Islet of Langerhans (tissue), 1 donor: ENCODE measurements around the gene TOMM20.

Experiments
- FAIRE-seq: peaks from one replicate; lab custom pipeline; 2011; peaks lifted over from hg19 to GRCh38; lab: Jason Lieb, UNC

The TOMM20 gene

DNA sequence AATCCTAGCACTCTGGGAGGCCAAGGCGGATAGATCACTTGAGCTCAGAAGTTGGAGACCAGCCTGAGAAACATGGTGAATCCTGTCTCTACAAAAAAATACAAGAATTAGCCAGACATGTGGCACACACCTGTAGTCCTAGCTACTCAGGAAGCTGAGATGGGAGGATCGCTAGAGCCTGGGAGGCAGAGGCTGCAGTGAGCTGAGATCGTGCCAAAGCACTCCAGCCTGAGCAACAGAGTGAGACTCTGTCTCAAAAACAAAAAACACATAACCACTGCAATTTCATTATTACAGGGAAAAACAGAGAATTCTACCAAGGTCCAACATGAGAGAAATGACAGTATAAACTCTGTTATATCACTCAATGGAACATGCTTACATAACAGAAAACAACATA is 4.4 kb upstream of the TOMM20 start:
- no peak for FAIRE-seq

DNA sequence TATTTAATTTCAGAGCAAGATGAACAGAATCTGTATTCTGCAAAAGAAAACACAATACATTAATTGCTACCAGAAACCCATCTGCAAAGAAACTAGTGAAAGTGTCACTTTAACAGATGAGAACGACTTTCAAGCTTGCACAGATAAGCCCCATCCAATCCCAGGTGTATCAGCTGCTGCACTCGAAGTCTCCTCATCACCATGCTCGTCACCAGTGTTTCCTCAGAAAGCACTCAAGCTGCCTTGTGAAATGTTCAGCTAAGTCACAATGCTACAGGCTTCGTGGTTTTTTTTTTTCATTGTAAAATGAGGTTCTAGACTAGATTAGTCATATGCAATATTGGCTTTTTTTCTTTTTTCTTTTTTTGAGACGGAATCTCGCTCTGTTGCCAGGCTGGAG is 3.3 kb upstream of the TOMM20 start:
- no peak for FAIRE-seq

DNA sequence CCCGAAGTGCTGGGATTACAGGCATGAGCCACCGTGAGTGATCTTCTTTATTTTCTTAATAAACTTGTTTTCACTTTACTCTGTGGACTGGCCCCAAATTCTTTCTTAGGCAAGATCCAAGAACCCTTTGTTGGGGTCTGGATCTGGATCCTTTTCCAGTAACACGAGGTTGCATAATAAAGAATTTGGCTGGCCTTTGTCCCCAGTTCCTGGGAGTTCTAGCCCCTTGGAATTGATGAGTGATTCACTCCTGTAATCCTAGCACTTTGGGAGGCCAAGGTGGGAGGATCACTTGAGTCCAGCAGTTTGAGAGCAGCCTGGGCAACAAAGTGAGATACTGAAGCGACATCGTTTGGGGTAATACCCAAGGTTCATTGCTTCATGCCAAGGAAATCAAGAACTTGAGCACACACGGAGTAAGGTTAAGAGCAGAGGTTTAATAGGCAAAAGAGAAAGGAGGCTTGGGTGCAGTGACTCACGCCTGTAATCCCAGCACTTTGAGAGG is 2.2 kb upstream of the TOMM20 start:
- FAIRE-seq: no peak

DNA sequence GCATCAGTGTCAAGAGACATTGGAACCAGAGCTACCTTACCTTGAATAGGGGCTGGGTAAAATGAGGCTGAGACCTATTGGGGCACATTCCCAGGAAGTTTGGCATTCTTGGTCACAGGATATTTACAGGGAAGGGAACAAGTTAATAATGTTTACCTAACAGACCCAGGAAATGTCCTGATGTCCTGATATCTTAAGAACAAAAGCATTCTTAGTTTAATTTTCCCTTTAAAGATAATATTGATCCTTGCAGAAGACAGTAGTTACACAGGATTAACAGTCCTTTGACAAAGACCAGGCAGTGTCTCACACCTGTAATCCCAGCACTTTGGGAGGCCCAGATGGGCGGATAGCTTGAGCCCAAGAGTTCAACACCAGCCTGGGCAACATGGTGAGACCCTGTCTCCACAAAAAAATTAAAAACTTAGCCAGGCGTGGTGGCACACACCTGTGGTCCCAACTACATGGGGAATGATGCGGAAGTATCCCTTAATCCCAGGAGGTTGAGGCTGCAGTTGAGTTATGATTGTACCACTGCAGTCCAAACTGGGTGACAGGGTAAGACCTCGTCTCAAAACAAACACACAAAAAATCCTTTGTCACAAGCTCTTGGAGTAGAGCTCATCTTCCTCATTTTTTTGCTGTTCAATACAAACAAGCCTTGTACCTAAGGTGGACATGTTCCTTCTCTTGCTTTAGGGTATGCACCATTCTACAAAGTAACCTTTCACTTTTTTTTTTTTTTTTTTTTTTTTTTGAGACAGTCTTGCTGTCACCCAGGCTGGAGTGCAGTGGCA is 1.3 kb upstream of the TOMM20 start:
- no peak for FAIRE-seq

DNA sequence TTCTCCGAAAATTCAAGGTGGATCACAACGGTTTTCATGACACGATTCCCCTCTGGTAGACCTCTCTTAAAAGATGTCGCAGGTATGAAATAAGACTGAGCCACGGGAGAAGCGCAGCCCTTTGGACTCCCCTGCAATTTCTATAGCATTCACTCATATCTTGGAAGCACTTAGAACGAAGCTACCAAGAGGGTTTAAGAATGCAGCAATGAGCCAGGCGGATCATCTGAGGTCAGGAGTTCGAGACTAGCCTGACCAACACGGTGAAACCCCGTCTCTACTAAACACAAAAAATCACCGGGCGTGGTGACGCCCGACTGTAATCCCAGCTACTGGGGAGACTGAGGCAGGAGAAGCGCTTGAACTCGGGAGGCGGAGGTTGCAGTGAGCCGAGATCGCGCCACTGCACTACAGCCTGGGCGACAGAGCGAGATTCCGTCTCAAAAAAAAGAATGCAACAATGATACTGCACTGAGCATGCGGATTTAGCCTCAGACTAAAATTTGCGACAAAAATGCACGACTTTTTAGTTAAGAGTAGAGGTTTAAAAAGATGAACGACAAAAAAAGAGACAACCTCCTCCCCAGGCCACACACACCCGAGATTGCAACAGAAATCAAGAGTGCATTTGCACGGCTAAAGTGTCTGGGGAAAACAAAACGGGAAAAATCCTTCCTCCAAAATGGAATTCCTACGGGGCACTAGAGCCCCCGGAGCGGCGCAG is 743 bp downstream of the TOMM20 start:
- no peak for FAIRE-seq

DNA sequence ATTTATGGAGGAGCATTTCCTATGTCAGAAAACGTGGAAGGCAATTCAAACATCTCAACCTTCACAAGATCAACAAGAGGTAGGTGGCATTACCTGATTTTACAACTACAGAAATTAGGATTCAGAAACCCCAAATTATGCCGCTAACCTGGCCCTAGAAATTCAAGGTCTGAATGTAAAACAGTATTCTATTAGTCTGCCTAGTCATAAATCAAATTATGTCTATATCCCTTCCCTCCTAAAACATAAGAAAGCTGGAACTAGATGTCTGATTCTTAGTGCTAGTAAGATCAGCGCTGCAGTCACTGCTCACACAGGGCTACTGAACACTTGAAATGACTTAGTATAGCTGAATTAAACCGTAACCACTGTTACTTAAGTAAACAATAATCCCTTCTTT is 1.4 kb downstream of the TOMM20 start:
- no peak for FAIRE-seq

DNA sequence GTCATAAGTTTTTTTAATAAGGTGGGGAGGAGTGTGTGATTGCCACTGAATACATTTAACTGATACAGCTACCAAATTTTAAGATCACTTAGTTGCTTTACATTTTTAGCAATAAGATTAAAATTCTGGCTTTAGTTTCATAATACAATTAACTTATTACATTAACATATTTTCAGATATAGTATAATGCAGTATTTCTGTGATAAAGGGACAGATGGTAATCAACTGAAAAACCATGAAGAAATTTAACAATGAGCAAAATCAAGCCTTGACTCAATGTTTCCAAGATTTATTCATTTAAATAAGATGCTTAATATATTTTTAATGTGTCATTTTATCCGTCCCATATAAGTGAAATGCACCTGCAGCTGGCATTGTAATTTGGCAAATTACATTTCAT is 4.0 kb downstream of the TOMM20 start:
- FAIRE-seq: no peak

DNA sequence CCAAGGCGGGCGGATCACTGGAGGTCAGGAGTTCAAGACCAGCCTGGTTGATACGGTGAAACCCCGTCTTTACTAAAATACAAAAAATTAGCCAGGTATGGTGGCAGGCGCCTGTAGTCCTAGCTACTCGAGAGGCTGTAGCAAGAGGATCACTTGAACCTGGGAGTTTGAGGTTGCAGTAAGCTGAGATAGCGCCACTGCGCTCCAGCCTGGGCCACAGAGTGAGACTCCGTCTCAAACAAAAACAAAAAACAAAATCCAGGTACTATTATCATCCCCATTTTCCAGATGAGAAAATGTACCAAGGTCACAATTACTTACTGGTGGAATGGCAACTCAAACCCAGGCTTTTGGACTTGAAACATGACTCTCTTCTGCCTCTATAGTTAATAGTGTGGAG is 4.5 kb downstream of the TOMM20 start:
- no peak for FAIRE-seq

DNA sequence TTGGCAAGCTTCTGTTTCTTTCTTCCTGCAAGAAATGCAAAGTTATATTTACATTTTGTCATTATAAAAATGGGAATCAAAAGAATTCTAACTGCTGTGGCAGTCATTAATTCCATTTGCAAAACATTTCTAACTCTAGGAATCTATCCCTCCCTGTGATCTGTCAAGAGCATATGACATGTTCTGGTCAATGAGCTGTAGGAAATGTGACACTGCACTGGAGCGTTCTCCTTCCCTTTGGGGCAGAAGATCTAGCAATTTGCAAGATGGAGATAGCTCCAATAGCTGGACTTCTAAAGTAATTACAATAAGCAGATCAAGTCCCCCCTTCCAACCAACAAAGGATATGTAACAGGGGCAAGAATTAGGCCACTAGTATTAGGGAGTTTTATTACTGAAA is 6.3 kb downstream of the TOMM20 start:
- no peak for FAIRE-seq

DNA sequence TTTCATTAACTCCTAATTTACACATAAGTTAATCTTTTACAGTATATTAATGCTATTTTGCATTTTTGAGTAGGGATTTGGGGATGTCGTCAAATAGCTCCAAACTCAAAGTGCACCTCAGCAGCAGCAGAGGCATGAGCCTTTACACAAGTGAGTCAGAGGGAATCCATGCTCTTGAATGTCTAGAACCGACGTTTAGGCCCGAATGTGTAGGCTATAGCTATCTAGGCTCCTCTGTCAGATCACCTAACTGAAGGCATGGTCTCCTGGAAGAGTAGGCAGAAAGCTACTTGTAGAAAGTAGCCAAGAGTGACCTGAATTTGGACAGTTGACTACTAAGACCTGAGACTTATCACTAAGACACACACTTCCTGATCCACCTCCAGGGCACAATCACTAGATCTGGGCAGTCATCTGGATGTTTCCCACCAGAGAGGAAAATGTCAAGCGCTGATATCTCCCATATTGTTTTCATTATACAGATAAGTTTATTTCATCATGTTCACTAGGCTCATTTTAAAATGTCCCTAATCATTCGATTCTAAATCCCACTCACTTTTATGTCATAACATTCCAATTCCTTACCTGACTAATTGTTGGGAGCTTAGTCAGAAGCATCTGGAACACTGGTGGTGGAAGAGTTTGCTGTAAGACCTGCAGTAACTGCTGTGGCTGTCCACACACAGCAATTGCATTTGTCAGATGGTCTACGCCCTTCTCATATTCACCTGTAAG is 15.3 kb downstream of the TOMM20 start:
- no peak for FAIRE-seq

DNA sequence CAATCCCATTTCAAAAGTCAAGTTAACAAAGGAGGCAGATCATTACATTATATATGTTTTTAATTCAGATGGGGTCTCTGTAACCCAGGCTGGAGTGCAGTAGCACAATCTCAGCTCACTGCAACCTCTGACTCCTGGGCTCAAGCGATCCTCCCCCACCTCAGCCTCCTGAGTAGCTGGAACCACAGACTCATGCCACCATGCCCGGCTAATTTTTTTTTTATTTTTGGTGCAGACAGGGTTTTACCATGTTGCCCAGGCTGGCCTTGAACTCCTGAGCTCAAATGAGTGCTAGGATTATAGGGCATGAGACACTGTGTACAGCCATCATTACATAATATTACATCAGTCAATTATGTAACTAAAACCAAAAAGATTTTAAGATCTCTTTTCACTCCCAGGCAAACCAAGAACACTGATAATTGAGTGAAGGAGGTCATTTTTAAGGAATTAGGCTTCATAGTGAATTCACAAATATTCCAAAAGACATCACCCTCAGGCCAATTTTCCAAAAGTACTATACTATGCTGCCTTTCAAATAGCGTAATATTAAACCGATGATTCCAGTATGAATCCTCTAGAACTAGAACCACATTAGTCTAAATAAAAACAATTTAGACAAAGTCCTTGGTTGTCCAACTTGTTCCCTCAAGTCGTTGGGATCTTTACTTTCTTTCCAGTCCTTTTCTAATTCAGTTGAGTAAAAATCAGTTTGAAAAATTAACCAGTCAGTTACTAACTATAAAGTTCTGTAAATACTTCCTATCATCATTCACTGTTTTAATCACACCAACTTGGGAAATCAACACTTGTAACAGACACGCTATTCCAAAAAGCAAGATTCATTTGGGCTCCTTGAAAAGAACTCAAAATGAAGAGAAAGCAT is 16.1 kb downstream of the TOMM20 start:
- FAIRE-seq: no peak

DNA sequence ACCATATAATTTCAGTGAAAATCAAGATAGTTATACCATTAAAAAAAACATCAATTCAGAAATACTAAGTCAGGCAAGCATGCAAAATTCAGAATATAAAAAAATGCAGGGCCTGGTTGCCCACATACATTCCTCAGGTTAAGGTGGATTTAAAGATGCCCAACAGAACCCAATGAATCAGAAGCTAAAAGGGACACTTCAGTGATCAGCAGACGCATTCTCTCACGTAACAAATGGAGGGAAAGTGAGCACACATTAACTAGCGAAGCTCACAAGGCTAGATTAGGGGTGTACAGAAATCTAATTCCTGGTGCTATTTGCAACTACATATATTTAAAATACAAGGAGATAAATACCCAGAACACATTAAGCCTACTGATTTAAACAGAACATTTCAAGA is 17.5 kb downstream of the TOMM20 start:
- FAIRE-seq: no peak

DNA sequence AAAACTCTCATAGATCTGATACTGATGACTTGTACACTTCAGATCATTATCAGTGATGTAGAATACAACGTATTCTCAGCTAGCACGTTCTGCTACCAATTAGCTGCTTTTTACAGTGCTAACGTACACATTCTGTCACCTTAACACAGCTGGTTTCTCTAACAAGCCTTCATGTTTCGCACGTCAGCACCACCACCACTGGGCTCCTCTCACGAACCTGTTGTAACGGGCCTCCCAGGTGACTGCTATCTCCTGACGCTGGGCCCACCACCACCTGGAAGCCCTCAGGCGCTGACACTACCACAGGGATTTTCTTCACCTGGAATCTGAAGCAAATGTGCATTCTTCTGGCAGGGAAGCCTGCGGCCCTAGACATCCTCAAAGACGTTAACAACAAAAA is 19.8 kb downstream of the TOMM20 start:
- FAIRE-seq: no peak

DNA sequence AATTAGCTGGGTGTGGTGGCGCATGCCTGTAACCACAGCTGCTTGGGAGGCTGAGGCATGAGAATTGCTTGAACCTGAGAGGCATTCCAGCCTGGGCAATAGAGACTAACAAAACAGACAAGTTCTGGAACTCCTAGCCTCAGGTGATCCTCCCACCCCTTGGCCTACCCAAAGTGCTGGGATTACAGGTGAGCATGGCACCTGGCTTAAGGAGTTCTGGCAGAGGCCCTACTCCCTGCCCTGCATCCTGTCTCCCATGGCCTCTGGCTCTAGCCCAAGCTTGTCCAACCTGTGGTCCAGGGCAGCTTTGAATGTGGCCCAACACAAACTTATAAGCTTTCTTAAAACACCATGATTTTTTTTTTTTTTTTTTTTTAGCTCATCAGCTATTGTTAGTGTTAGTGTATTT is 20.4 kb downstream of the TOMM20 start:
- FAIRE-seq: no peak

DNA sequence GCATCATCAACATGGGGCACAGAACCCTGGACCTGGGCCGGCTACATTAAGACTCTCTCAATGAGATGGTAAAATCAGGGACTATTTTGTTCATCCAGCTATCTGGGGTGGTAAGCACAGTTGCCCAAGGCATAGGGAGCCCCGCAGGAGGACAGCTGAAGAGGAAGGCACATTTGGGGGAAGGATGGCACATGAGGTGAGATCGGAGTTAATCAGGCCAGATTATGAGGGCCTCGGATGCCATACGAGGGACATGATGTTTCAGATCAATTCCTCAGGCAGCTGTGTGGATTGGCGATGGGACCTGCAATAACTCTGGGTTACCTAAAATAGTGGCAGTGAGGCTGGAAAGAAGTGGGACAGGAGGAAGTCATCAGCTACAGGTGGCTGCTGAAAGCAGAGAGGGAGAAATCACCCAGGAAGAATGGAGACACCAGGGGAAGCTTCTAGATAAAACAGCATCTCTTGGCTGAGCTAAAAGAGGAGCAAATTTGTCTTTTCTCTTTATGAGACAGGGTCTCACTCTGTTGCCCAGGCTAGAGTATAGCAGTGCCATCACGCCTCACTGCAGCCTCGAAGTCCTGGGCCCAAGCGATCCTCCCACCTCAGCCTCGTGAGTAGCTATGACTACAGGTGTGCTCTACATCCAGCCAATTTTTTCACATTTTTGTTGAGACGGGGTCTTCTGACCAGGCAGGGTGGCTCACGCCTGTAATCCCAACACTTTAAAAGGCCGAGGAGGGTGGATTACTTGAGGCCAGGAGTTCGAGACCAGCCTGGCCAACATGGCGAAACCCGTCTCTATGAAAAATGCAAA is 21.1 kb downstream of the TOMM20 start:
- FAIRE-seq: no peak

DNA sequence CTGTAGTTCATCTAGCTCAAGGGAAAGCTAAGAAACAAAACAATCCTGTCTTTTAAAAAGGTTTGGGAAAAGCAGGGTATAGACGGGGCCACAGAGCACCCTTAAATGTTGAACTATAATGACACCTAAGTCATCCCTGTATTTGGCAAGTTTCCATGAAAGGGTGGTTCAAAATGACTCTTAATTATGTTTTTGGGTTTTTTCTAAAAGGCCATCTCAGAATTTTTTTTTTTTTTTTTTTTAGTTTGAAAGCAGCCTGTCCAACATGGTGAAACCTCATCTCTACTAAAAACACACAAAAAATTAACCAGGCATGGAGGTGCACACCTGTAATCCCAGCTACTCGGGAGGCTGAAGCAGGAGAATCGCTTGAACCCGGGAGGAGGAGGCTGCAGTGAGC is 22.2 kb downstream of the TOMM20 start:
- FAIRE-seq: no peak

DNA sequence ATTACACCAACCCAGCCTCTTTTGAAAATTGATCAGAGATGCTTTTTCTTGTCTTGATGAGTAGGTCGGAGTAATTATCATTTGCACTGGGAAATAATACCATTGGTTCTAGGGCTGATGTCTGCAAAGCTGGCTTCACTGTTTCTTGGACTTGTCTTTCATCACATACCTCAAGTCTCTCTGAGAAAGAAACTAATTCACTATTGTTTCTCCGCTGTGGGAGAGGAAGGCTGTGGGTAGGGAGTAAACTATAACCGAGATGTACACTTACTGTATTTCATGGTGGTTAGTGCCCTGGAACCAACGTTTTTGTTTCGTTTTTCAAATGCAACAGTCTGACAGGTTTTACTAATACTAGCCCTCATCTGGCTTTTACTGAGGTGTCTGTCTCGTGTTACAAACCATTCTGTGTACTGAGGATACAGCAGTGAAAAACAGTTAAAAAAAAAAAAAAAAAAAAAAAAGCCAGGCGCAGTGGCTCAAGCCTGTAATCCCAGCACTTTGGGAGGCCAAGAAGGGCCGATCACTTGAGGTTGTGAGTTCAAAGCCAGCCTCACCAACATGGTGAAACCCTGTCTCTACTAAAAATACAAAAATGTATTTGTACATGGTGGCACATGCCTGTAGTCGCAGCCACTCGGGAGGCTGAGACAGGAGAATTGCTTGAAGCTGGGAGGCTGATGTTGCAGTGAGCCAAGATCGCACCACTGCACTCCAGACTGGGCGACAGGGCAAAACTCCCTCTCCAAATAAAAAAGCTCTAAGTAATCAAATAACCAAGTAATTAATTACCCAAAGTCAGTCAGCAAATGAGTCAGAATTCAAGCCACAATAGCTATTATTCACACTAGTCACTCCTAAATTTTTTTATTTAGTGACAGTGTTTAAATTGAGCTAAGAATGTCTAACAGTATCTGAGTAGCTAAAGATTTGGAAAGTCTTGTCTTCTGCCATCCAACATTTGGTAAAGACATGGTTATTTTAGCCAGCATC is 23.3 kb downstream of the TOMM20 start:
- no peak for FAIRE-seq

DNA sequence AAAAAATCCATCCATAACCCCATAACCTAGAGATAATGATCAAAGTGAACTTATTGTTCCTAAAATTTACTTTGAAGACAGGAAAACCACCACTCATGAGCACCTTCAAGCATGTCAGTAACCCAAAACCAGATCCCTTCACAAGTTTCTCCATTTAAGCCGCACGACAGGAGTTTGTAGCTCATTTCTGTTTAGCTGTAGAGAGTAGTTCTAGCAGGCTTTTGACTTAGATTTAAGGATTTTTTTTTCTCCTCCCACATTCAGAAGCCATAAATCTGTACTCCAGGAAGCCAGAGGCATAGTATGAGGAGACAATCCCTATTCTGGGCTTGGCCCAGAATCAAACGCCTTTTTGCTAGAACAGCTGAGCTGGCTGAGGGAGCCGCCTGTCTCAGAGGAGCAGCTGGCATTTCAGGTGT is 25.6 kb downstream of the TOMM20 start:
- FAIRE-seq: no peak

DNA sequence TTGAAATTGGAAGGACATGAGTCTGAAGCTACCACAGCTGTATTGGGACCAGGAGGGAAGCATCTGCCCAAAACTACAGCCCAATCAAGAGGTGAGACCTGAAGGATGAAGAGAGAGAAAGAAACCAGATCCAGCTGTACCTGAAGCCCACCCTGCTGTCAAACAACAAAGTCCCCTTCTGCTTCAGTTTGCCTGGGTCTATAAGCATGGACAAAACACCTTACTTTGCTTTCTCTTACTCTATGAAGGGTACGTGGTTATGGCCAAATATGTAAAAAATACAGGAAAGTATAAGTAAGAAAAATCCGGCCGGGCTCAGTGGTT is 26.4 kb downstream of the TOMM20 start:
- no peak for FAIRE-seq
